H1 (cell line): ENCODE data around the gene AKR7A3.

Experiments used
- RAD21 ChIP-seq, 2 experiments: IDR thresholded peaks in 1 of 2; conservative IDR thresholded peaks in 1 of 2; 2 replicates each; pipeline ENCODE4 v1.6.1; 2011; ENCODE audit warnings: low read depth in 2 of 2, low read length in 2 of 2, improper control_type of control experiment in 1 of 2, inconsistent platforms in 1 of 2, mild to moderate bottlenecking in 1 of 2, moderate library complexity in 1 of 2
- TF ChIP-seq, protein P1 (sequence below): IDR thresholded peaks from 2 replicates; pipeline ENCODE4 v1.6.1; 2012; ENCODE audit warnings: inconsistent platforms

GRCh38 chr1:19323987-19324664, 35.6 kb upstream of the AKR7A3 start:
- TF ChIP-seq, protein P1, sequence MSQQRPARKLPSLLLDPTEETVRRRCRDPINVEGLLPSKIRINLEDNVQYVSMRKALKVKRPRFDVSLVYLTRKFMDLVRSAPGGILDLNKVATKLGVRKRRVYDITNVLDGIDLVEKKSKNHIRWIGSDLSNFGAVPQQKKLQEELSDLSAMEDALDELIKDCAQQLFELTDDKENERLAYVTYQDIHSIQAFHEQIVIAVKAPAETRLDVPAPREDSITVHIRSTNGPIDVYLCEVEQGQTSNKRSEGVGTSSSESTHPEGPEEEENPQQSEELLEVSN = no peak
- TF ChIP-seq RAD21 (IDR thresholded peaks at IDR 0.05 in 1 of 2, conservative IDR thresholded peaks at IDR 0.05 in 1 of 2; ENCODE audit: low read depth in 2 of 2, low read length in 2 of 2) = no peak
